ENCODE data around the gene MYRIP. TPM values are rescaled to one million over a fixed set of nuclear protein-coding genes. Genes with fewer than 3 reads are reported as not detected.
"Not testable (repeated sequence)": the region's sequence is repeated elsewhere in the genome, so short reads cannot be mapped to it uniquely, and the experiment has no call there.

MYRIP gene
- total RNA-seq, 2 experiments from 2014 or later: not detected

DNA sequence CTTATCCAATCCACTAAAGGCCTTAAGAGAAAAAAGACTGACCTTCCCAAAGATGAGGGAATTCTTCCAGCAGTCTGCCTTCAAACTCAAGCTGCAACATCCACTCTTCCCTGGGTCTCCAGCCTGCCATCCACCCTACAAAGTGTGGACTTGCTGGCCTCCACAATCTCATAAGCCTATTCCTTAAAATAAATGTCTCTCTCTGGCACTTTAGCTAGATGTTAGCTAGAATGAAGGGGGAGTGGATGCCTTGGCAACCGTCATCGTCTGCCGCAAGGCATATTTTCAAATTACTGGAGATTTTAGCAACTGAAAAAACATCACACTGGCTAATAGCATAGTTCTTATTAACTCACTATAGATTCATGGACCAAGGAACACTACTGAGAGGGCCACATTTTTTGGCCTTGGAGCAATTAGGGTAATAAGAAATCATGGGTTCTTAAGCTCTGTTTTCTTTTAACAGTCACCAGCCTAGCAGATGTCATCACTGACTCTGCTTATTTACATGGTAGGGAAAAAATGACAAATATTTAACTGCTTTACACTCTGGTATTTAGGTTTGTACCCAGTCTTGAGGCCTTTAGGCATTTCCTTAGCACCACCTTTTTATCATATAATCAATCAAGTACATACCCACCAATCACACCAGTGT is 245.3 kb downstream of the MYRIP start:
- Mint-ChIP-seq H3K36me3 (no peaks in the 10 kb centered on the region), H3K27me3 (peaks cover under 1% of the 10 kb centered on the region), H3K9me3 (ENCODE audit: low read depth) (no peaks in the 10 kb centered on the region), H3K27ac (no peak overlapping the region), H3K4me1 (no peaks in the 10 kb centered on the region), H3K4me3 (no peak overlapping the region)
- DNase-seq (no peak), ATAC-seq (no peak)
- CTCF ChIA-PET: no interaction called here

- CTCF ChIA-PET: no interaction called here
- no peaks in the 10 kb centered on the region for H3K9me3 Mint-ChIP-seq (ENCODE audit: low read depth)
- DNase-seq (no peak), ATAC-seq (no peak)
- H3K4me3 Mint-ChIP-seq: no peak overlapping the region
- H3K36me3 Mint-ChIP-seq: no peaks in the 10 kb centered on the region
- H3K4me1 Mint-ChIP-seq: no peaks in the 10 kb centered on the region
- H3K27me3 Mint-ChIP-seq: no peaks in the 10 kb centered on the region
- H3K27ac Mint-ChIP-seq: no peak overlapping the region
Observed at GRCh38 chr3:40055361-40055760, 246.0 kb downstream of the MYRIP start.

GRCh38 chr3:40055956-40056355 is 246.5 kb downstream of the MYRIP start:
- no peaks in the 10 kb centered on the region for H3K36me3 Mint-ChIP-seq
- H3K27ac Mint-ChIP-seq: no peak overlapping the region
- ATAC-seq (no peak), DNase-seq (no peak)
- H3K4me1 Mint-ChIP-seq: no peaks in the 10 kb centered on the region
- CTCF ChIA-PET: no interaction called here
- no peaks in the 10 kb centered on the region for H3K27me3 Mint-ChIP-seq
- H3K9me3 Mint-ChIP-seq (ENCODE audit: low read depth): no peaks in the 10 kb centered on the region
- H3K4me3 Mint-ChIP-seq: no peak overlapping the region

- no peaks in the 10 kb centered on the region for H3K36me3 Mint-ChIP-seq
- CTCF ChIA-PET: no interaction called here
- H3K4me1 Mint-ChIP-seq: no peaks in the 10 kb centered on the region
- no peak overlapping the region for H3K27ac Mint-ChIP-seq
- DNase-seq: no peak
- H3K9me3 Mint-ChIP-seq (ENCODE audit: low read depth): no peaks in the 10 kb centered on the region
- no peak for ATAC-seq
- H3K27me3 Mint-ChIP-seq: no peaks in the 10 kb centered on the region
- H3K4me3 Mint-ChIP-seq: no peak overlapping the region
Observed at GRCh38 chr3:40057077-40057476, 247.7 kb downstream of the MYRIP start.

DNA sequence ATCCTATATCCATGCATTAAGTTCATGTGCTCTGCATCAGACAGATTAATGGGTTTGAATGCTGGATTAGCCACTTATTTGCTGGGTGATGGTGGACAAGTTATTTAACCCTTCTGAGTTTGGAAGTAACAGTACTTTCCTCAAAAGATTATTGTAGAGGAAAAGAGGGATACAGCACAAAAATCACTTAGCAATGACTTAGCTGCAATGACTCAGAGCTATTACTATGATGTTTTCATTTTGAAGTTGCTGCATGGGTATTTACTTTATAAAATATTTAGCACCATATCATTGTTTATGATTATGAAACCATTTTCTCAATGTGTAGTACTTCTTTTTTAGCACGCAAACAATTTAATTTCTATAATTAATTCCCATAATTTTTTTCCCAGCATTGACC is 248.4 kb downstream of the MYRIP start:
- H3K36me3 Mint-ChIP-seq: no peaks in the 10 kb centered on the region
- H3K4me3 Mint-ChIP-seq: no peak overlapping the region
- H3K4me1 Mint-ChIP-seq: no peaks in the 10 kb centered on the region
- H3K9me3 Mint-ChIP-seq (ENCODE audit: low read depth): no peaks in the 10 kb centered on the region
- no peak overlapping the region for H3K27ac Mint-ChIP-seq
- no peaks in the 10 kb centered on the region for H3K27me3 Mint-ChIP-seq
- CTCF ChIA-PET: no interaction called here
- ATAC-seq (no peak), DNase-seq (no peak)

- no peaks in the 10 kb centered on the region for H3K9me3 Mint-ChIP-seq (ENCODE audit: low read depth)
- H3K4me3 Mint-ChIP-seq: no peak overlapping the region
- H3K27ac Mint-ChIP-seq: no peak overlapping the region
- H3K4me1 Mint-ChIP-seq: no peaks in the 10 kb centered on the region
- CTCF ChIA-PET: no interaction called here
- ATAC-seq: no peak
- no peak for DNase-seq
- H3K27me3 Mint-ChIP-seq: no peaks in the 10 kb centered on the region
- H3K36me3 Mint-ChIP-seq: no peaks in the 10 kb centered on the region
Observed at GRCh38 chr3:40068636-40069035, 259.2 kb downstream of the MYRIP start.

- H3K27ac Mint-ChIP-seq: no peak overlapping the region
- H3K4me3 Mint-ChIP-seq: no peak overlapping the region
- CTCF ChIA-PET: no interaction called here
- ATAC-seq (no peak), DNase-seq (no peak)
- H3K4me1 Mint-ChIP-seq: no peaks in the 10 kb centered on the region
- H3K27me3 Mint-ChIP-seq: no peaks in the 10 kb centered on the region
- no peaks in the 10 kb centered on the region for H3K9me3 Mint-ChIP-seq (ENCODE audit: low read depth)
- no peaks in the 10 kb centered on the region for H3K36me3 Mint-ChIP-seq
Observed at GRCh38 chr3:40070816-40071215, 261.4 kb downstream of the MYRIP start.

GRCh38 chr3:40071683-40072238 is 262.4 kb downstream of the MYRIP start:
- no peak overlapping the region for H3K4me3 Mint-ChIP-seq
- no peaks in the 10 kb centered on the region for H3K4me1 Mint-ChIP-seq
- ATAC-seq: no peak
- no peak overlapping the region for H3K27ac Mint-ChIP-seq
- CTCF ChIA-PET: no interaction called here
- no peak for DNase-seq
- no peaks in the 10 kb centered on the region for H3K27me3 Mint-ChIP-seq
- no peaks in the 10 kb centered on the region for H3K36me3 Mint-ChIP-seq
- H3K9me3 Mint-ChIP-seq (ENCODE audit: low read depth): no peaks in the 10 kb centered on the region

- H3K4me1 Mint-ChIP-seq: no peaks in the 10 kb centered on the region
- no peaks in the 10 kb centered on the region for H3K27me3 Mint-ChIP-seq
- CTCF ChIA-PET: no interaction called here
- ATAC-seq: no peak
- H3K4me3 Mint-ChIP-seq: no peak overlapping the region
- no peaks in the 10 kb centered on the region for H3K9me3 Mint-ChIP-seq (ENCODE audit: low read depth)
- no peak for DNase-seq
- H3K36me3 Mint-ChIP-seq: no peaks in the 10 kb centered on the region
- H3K27ac Mint-ChIP-seq: no peak overlapping the region
Observed at GRCh38 chr3:40073310-40074007, 264.1 kb downstream of the MYRIP start.

DNA sequence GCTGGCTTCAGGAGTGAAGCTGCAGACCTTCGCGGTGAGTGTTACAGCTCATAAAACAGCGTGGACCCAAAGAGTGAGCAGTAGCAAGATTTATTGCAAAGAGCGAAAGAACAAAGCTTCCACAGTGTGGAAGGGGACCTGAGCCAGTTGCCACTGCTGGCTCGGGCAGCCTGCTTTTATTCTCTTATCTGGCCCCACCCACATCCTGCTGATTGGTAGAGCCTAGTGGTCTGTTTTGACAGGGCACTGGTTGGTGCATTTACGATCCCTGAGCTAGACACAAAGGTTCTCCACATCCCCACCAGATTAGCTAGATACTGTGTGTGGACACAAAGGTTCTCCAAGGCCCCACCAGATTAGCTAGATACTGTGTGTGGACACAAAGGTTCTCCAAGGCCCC is 267.7 kb downstream of the MYRIP start:
- CTCF ChIA-PET: not testable (repeated sequence)

GRCh38 chr3:40077828-40078492 is 268.6 kb downstream of the MYRIP start:
- H3K9me3 Mint-ChIP-seq (ENCODE audit: low read depth); CTCF ChIA-PET; H3K27me3 Mint-ChIP-seq; H3K36me3 Mint-ChIP-seq; H3K4me3 Mint-ChIP-seq; ATAC-seq; H3K27ac Mint-ChIP-seq; DNase-seq; H3K4me1 Mint-ChIP-seq: not testable (repeated sequence)

More for the DNA sequence above, 267.7 kb downstream of the MYRIP start:
- DNase-seq; H3K4me1 Mint-ChIP-seq; H3K4me3 Mint-ChIP-seq; H3K27me3 Mint-ChIP-seq; ATAC-seq; H3K9me3 Mint-ChIP-seq (ENCODE audit: low read depth); H3K36me3 Mint-ChIP-seq; H3K27ac Mint-ChIP-seq: not testable (repeated sequence)

- H3K27ac Mint-ChIP-seq: no peak overlapping the region
- peaks cover 2% of the 10 kb centered on the region for H3K9me3 Mint-ChIP-seq (ENCODE audit: low read depth)
- ATAC-seq (no peak), DNase-seq (no peak)
- no peaks in the 10 kb centered on the region for H3K27me3 Mint-ChIP-seq
- H3K4me1 Mint-ChIP-seq: no peaks in the 10 kb centered on the region
- H3K36me3 Mint-ChIP-seq: no peaks in the 10 kb centered on the region
- CTCF ChIA-PET: no interaction called here
- H3K4me3 Mint-ChIP-seq: no peak overlapping the region
Observed at GRCh38 chr3:40078590-40078989, 269.2 kb downstream of the MYRIP start.

DNA sequence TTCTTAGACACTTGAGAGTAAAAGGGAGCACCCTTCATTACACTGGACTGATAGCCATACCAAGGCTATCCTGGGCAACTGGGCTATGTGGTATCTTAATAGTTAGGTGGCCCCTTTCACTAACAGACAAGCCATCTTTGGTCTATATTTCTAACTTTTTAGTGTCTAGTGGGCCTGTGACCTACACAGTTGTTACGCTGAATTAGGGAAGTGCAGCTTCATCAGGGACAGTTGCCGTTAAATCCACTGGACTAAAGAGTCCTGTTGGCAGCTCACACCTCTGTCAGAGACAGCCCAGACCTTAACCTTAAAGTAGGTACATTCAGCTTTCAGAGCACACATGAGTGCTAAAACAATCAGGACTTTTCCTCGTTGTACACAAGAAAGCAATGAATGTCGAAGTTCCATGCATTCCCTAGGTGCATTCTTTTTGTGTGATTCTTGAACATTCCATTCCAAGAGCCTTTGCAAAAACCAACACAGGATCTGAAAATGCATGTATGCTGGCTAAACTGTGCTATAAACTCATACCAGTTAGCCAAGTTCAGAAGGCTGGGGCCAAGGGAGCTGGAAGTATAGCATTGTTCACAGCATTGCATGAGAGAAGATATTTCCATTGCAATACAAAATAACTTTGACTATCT is 269.9 kb downstream of the MYRIP start:
- Mint-ChIP-seq H3K4me3 (no peak overlapping the region), H3K9me3 (ENCODE audit: low read depth) (peaks cover 2% of the 10 kb centered on the region), H3K36me3 (no peaks in the 10 kb centered on the region), H3K4me1 (no peaks in the 10 kb centered on the region), H3K27me3 (no peaks in the 10 kb centered on the region), H3K27ac (no peak overlapping the region)
- CTCF ChIA-PET: no interaction called here
- DNase-seq: no peak
- ATAC-seq: no peak

DNA sequence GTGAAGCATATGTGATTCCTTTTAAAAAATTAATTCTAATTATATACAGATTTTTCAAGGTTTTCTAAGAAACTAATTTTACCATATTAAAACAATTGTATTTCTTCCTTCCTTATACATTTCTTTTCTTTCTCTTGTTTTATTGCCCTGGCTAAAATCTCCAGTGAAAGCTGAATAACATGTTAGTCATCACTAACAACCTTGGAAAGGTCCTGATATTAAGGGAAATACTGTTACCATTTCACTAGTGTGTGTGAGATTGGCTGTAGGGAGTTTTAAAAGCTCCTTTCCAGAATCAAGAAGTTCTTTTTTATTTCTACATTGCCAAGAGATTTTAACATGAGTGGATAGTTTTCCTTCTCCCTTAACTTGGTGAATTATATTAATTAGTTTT is 270.4 kb downstream of the MYRIP start:
- Mint-ChIP-seq H3K36me3 (no peaks in the 10 kb centered on the region), H3K27ac (no peak overlapping the region), H3K4me1 (no peaks in the 10 kb centered on the region), H3K4me3 (no peak overlapping the region), H3K27me3 (no peaks in the 10 kb centered on the region), H3K9me3 (ENCODE audit: low read depth) (peaks cover 2% of the 10 kb centered on the region)
- CTCF ChIA-PET: no interaction called here
- DNase-seq (no peak), ATAC-seq (no peak)

Measured in activated CD8-positive, alpha-beta memory T cell treated with anti-CD3 and anti-CD28 coated beads, Interleukin-2, amount 10 ng/mL, durations not matched to agents 7 days and 5 days (primary cell).